GM10266 (cell line): ENCODE measurements around the gene NAGPA.

Experiments used
- DNase-seq: peaks from one replicate; pipeline ENCODE4 v3.0.0; 2012; ENCODE audit errors: extremely low spot score
- TF ChIP-seq, protein P1 (sequence below): IDR thresholded peaks from 2 replicates; pipeline ENCODE4 v1.5.1; 2012; ENCODE audit warnings: mild to moderate bottlenecking, low read depth; ENCODE audit not compliant: control insufficient read depth, insufficient read depth; ENCODE audit errors: missing control alignments

The NAGPA gene

DNA sequence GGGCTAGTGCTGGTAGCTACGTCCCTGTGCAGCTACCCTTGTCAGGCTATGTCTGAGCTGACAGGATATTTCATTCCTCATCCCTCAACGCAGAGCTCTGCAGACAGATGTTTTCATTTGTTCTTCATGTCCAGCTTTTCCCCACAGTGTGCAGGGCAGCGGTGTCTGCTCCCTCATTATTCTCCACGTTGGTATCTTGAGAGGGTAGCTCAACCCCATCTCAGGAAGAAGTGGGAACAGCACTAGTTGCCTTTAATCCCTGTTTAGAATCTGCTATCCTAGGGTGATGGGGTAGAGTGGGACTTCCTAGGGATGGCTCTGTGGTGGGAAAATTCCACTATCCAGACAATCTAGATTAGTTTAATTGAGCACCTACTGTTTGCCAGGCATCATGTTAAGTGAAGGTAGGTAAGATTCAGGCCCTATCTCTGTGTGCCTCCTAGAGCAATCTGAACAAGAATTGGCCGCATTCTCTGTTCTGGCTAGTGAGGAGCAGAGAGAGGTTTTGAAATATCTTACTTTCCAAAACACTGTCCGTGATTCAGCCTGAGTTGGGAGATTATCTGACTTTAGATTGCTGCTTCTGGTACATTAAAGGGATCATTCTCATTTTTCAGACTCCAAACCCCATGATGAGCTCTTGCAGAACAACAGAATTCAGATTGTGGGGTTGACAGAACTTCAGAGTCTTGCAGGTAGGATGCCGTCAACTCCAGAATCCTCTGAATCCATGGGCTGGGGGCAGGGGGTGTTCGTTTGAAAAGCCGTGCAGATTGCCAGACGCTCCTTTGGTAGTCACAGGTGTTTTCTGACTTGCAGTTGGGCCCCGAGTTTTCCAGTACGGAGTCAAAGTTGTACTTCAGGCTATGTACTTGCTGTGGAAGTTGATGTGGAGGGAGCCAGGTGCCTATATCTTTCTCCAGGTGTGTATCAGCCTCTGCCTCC is 38.9 kb upstream of the NAGPA start:
- DNase-seq = peak; percentile 9
- TF ChIP-seq, protein P1, sequence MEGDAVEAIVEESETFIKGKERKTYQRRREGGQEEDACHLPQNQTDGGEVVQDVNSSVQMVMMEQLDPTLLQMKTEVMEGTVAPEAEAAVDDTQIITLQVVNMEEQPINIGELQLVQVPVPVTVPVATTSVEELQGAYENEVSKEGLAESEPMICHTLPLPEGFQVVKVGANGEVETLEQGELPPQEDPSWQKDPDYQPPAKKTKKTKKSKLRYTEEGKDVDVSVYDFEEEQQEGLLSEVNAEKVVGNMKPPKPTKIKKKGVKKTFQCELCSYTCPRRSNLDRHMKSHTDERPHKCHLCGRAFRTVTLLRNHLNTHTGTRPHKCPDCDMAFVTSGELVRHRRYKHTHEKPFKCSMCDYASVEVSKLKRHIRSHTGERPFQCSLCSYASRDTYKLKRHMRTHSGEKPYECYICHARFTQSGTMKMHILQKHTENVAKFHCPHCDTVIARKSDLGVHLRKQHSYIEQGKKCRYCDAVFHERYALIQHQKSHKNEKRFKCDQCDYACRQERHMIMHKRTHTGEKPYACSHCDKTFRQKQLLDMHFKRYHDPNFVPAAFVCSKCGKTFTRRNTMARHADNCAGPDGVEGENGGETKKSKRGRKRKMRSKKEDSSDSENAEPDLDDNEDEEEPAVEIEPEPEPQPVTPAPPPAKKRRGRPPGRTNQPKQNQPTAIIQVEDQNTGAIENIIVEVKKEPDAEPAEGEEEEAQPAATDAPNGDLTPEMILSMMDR = no peak

DNA sequence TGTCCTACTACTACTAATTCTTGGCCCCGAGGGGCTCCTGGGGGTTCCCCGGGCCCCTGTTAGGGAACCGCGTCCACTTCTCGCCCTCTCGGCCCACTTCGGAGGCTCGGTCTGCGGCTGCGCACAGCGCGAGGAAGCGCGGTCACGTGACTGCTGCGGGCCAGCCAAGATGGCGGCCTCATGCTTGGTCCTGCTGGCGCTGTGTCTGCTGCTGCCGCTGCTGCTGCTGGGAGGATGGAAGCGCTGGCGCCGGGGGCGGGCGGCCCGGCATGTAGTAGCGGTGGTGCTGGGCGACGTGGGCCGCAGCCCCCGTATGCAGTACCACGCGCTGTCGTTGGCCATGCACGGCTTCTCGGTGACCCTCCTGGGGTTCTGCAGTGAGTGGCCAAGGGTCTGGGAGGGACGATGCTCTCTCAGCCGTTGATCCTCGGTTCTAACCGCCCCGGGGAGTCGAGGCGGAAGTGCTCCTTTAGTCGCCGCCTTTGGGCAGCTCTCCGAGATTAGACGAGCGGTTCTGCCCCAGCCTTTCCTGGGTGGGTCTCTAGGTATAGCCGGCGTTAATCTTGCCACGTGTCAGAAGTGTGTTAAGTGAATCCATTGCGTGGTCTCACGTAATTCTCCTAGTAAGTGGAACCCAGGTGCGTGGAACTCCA is 38.1 kb upstream of the NAGPA start, which contains the start of gene ALG1:
TSS of gene ALG1 (plus strand) at position 163 of the 653 bp plus-strand sequence. CDS start at position 170, 7 bp downstream.
- TF ChIP-seq, protein P1 = no peak
- DNase-seq = peak; percentile 95

GRCh38 chr16:5071341-5071680 is 37.6 kb upstream of the NAGPA start:
- TF ChIP-seq, protein P1 = no peak

GRCh38 chr16:5070431-5071186 is 36.9 kb upstream of the NAGPA start:
- TF ChIP-seq, protein P1 = no peak
- DNase-seq = peak; percentile 4

More at GRCh38 chr16:5071341-5071680, 37.6 kb upstream of the NAGPA start:
- peak; percentile 3 for DNase-seq

DNA sequence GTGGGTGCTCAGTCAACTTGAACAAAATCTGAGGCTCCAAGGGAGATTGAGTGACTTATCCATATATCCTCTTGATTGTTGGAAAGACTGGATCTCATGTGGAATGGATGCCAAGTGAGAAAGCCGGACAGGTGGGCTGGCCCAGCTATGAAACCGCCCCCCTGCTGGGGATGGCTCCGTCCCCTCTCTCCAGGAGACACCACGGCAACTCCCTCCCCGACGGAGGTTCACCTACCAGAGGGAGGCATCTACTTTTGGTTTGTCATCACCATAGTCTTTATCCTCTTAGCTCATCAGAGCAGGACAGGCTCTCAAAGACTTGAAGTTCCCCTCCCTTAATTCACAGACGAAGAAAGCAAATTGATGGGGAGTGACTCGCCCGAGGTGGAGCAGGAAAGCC is 36.1 kb upstream of the NAGPA start:
- DNase-seq = no peak
- TF ChIP-seq, protein P1 = no peak

DNA sequence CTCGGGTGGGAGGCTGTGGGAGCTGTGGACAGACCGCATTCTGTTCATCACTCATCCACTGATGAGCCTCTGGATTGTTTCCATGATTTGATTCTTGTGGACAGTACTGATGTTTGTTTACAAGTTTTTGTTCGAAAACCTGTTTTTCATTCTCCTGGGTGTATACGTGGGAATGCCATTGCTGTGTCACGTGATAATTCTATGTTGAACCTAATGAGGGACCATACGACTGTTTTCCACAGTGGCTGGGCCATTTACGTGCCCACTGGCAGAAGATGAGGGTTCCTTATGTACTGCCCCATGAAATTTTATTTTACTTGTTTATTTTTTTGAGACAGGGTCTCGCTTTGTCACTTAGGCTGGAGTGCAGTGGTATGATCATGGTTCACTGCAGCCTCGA is 35.3 kb upstream of the NAGPA start:
- TF ChIP-seq, protein P1 = no peak
- DNase-seq = no peak

- TF ChIP-seq, protein P1 = no peak
- DNase-seq = no peak
Observed at GRCh38 chr16:5066511-5066910, 32.8 kb upstream of the NAGPA start.
